Suppressor macrophage treated with lipopolysaccharide for 4 hours (primary cell): Measurements from ENCODE around the gene BICD1.
"Not testable (repeated sequence)": the region's sequence is repeated elsewhere in the genome, so short reads cannot be mapped to it uniquely, and the experiment has no call there.

ENCODE experiments used
- DNase-seq: peaks from one replicate; pipeline ENCODE4 v3.0.0-alpha.2; 2020

BICD1 gene

DNA sequence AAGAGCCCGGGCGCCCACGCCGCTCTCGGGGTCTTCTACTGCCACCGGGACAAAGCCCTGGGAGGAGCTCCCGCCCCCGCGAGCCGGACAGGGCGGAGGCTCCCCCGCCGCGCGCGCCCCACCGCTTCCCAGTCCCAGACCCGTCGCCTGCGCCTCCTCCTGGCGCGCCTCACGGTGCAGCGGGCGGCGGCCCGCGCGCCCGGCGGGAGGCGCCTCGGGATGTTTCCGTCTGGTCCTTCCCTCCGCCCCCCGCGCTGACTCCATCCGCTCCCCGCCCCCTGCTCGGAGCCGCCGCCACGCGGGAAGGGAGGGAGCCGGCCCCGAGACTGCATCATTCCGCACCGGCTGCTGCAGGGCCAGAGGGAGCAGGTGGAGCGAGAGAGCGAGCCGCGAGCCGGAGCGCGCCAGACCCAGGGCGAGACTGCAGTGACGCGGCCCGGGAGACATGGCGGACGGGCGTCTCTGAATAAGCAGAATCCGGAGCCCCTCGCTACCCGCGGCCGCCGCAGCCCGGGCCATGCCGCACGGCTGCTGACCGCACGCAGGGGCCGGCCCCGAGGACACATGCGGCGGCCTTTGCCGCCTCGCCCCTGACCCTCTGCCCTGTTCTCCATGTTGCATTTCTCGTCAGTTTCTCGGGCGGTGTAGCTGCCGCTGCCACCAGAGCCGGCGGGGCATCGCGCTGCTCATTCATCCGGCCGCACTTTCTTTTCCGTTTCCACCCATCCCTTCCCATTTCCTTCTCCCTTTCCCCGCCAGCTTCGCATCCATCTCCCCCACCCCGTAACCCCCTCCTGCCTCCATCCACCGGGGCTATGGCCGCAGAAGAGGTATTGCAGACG lies at the start of gene BICD1:
BICD1 (plus strand) TSS at position 331 of the 842 bp plus-strand sequence; CDS start at position 816, 485 bp downstream.
- peak; percentile 84 for DNase-seq

DNA sequence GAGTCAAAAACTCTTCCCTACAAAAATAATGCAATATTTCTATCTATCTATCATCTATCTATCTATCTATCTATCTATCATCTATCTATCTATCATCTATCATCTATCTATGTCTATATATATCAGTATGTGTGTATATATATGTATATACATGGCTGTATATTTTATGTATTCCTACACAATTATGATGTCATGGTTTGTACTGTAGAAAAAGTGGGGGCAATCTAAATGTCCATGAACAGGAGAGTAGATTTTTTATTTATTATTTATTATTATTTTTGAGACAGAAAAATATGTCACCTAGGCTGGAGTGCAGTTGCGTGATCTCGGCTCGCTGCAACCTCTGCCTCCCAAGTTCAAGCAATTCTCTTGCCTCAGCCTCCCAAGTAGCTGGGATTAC lies 45.6 kb upstream of the BICD1 start:
- no peak for DNase-seq

DNA sequence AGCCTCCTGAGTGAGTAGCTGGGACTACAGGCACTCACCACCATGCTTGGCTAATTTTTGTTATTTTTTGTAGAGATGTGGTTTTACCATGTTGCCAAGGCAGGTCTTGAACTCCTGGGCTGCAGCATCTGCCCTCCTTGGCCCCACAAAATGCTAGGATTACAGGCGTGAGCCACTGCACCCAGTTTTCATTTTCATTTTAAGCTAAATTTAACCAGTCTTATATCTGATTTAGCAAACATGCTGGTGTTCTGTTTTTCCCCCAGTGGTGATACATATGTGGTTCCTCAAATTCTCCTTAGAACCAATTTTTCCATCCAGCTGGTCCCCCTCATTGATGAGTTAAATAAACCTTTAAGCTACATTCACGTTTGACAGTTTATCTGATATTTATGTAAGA lies 43.8 kb upstream of the BICD1 start:
- peak; percentile 25 for DNase-seq

DNA sequence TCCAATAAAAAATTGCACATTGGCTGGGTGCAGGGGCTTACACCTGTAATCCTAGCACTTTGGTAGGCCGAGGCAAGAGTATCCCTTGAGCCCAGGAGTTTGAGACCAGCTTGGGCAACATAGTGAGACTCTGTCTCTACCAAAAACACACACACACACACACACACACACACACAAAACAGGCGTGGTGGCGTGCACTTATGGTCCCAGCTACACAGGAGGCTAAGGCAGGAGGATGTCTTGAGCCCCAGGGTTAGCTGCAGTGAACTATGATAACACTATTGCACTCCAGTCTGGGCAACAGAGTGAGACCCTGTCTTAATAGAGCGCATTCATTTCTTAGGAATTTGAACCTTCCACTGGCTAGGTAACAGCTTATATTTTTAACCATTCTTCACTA lies 42.9 kb upstream of the BICD1 start:
- DNase-seq, result no peak

- no peak for DNase-seq
These were observed 40.4 kb upstream of the BICD1 start for GRCh38 chr12:32066206-32066605.

DNA sequence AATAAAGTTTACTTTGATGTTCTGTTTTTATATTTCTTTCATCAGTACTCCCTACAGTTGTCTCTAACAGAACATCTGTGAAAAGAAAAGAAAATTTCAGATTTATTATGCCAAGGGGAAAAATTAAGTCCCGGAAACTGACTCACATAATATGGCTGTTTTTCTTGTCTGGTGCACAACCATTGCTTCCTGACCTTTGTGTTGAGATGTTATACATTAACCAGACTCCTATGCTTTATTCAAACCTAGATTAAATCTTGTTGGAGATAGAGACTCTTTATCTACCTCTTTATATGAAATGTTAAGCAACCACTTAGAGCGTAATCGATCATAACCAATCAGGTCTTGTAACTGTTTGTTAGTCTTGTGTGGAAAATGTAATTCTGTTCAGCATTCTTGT lies 37.6 kb upstream of the BICD1 start:
- DNase-seq, result no peak

GRCh38 chr12:32069731-32070130 lies 36.9 kb upstream of the BICD1 start:
- DNase-seq, result no peak

- DNase-seq, result no peak
These were observed 36.3 kb upstream of the BICD1 start for GRCh38 chr12:32070370-32070769.

DNA sequence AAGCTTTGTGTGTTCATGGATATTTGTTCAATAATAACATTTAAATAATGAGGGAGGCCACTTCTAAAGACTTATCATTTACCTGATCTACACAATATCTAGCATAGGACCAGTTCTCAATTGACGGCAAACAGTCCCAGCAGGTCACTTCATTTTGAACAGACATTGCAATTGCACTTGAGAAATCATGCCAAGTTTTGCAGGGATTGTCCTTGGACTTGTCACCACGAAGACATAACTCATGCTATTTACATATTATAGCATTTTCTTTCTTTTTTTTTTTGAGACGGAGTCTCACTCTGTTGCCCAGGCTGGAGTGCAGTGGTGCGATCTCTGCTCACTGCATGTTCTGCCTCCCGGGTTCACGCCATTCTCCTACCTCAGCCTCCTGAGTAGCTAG lies 34.5 kb upstream of the BICD1 start:
- DNase-seq, result no peak

GRCh38 chr12:32074432-32074831 lies 32.2 kb upstream of the BICD1 start:
- DNase-seq, result no peak

DNA sequence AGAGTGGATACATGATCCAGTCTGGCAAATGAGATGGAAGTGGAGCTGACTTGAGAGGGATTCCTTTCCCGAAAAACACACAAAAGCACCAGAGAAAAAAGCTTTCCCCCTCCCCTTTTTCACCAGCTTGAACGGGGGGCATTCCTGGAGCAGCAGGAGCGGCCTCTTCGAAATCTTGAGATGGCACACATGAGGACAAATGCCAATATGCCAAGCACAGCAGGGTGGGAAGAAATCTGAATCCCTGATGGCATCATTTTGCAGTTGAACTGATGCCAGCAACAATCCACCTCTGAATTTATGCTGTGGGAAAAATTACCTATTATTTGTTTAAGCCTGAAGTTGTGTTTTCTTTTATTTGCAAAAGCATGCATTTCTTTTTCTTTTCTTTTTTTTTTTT lies 29.7 kb upstream of the BICD1 start:
- no peak for DNase-seq

GRCh38 chr12:32080435-32080834 lies 26.2 kb upstream of the BICD1 start:
- DNase-seq, result no peak

GRCh38 chr12:32083489-32083888 lies 23.2 kb upstream of the BICD1 start:
- no peak for DNase-seq

DNA sequence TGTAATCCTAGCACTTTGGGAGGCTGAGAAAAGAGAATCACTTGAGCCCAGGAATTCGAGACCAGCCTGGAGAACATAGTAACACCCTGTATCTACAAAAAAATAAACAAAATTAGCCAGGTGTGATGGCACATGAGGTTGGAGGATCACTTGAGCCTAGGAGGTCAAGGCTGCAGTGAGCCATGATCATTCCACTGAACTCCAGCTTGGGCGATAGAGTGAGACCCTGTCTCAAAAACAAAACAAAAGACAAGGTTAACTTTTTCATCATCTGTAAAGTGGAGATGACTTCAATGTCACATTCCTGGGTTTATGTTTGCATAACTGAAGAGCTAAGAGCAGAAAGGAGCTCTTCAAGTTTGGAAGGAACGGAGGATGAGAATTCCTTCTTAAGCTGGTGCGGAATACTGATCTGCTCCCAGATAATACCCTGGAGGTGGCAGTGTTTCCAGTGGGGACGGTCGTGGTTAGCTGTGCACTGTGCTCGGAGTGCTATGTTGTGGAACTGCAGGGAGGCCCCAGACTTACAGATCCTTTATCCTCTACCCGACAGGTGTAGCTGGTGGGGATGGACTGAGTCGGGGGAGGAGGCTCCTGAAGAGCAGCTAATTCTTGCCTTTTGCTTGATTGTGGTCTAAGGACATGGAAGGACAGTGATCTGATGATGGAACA lies 22.5 kb upstream of the BICD1 start:
- no peak for DNase-seq

DNA sequence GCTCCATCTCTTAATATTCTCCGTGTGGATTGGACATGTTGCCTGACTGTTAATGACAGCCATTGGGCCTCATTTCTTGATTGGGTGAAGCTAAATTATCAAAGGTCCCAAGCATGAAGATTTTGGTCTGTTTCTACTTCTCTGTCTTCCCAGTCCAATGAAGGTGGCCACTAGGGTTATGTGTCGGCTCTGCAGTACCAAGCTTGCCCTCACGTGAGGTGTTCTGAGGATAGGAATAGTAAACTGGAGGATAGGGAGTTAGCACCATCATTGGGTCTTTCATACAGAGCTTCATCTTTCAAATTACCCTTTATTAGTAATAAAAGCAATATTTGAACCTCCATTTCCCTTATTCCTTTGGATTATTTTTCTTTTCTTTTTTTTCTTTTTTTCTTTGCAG lies 21.9 kb upstream of the BICD1 start:
- DNase-seq, result no peak

DNA sequence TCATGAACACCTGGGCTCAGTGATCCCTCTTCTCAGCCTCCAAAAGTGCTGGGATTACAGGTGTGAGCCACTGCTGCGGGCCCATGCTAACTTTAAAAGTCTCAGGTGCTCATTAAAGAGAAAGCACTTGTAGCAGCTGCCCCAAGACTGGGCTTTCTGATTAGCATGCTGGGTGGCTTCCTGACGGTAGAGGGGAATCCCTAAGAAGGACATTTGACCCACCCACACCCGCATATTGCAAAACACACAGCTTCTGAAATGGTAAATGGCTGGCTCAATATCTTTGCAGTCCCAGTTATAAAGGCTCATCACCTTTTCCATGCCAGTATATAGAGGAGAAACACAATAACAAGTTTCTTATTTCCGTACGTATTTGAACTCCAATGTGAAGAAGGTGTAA lies 19.3 kb upstream of the BICD1 start:
- peak; percentile 65 for DNase-seq

DNA sequence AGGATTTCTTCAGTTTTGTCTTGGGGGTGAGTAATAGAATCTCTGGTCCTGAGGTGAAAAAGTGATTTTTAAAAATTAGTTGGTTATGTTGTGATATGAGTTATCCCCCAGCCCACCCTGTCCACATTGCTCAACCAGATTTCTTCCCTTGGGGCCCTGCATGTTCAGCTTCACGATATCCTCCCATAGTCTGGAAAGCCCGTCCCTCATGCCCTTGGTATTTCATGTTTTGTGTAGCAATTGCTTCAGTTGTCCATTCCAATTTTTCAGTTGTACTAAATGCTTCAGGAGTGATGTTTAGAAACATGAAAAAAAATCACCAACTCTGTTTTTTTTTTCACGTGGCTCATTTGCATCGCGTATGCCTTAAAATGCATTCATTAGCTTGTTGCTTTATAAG lies 17.5 kb upstream of the BICD1 start:
- no peak for DNase-seq

DNA sequence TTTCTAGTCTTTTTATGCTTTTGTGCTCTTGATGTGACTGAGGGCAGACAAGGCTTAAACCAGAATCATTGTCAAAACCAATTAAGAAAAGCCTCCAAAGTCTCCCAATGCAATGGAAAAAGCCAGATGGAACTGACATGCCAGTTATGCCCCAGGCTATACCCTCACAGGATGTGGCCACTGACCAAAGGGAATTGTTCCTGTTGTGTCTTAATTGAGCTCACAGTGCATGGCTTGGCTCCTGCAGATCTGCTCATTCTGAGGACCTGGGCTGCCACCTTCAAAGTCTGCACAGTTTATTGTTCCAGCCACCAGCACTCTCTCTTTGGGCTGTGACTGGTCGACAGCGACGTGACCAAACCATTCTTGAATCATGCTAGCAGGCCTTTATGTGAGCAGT lies 17.1 kb upstream of the BICD1 start:
- no peak for DNase-seq

DNA sequence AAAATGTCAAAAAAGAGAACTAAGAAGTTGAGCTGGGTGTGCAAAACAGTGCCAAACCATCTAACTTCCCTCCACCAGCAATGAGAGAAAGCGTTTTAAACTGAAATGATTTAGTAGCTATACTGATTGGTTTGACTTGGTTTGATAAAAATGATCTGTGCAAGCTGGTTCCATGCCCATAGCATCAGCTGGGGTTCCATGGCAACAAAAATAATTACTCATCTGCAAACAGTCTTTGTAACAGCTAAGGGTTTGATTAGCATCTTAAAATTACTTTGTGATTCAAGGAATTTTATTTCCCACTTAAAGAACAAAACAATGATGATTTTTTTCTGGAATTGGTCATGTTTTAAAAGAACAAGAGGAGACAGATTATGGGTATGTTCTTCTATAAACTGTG lies 15.0 kb upstream of the BICD1 start:
- DNase-seq, result no peak

DNA sequence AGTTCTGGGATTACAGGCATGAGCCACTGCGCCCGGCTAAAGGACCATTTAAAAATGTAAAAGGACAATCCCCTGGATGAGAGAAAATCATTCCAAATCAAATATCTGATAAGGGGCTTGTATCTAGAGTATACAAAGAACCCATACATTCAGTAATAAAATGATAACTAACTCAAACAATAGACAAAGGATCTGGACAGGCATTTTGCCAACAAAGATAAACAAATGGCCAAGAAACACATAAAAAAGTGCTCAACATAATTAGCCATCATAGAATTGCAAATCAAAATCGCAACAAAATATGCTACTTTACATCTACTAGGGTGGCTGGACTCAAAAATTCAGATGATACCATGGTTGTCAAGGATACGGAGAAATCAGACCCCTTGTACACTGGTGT lies 8.5 kb upstream of the BICD1 start:
- DNase-seq, result no peak

GRCh38 chr12:32099275-32099674 lies 7.4 kb upstream of the BICD1 start:
- DNase-seq, result not testable (repeated sequence)

- DNase-seq, result no peak
These were observed 6.3 kb upstream of the BICD1 start for GRCh38 chr12:32100361-32100760.

DNA sequence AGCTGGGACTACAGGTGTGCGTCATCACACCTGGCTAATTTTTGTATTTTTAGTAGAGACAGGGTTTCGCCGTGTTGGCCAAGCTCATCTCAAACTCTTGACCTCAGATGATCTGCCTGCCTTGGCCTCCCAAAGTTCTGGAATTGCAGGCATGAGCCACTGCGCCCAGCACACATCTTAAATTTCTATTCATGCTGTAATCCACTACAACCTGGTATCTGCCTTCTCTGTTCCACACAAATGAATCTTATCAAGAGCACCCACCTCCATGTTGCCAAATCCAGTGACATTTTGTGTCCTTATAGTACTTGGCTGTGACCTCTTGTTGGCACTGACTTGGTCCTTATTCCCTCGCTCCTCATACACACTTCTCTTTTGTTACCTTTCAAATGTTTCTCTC lies 5.8 kb upstream of the BICD1 start:
- DNase-seq, result no peak

DNA sequence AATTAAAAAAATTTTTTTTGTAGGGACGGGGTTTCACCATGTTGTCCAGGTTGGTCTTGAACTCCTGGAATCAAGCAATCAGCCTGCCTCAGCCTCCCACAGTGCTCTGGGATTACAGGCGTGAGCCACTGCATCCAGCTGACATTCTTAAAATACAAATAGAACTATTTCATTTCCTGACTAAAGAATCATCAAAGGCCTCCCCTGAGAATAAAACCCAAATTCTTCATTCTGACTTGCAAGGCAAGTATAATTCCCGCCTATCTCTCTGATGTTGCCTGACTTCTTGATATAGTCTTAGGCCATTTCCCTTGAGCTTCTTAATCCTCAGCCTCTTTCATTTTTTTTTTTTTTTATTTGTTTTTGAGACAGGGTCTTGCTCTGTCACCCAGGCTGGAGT lies 4.4 kb upstream of the BICD1 start:
- no peak for DNase-seq
